Cardiac septum (tissue), 1 donor: ENCODE results near the gene ALOXE3. TPM values are rescaled to one million over a fixed set of nuclear protein-coding genes. Genes with fewer than 3 reads are reported as not detected.
"Not testable (repeated sequence)": the region's sequence is repeated elsewhere in the genome, so short reads cannot be mapped to it uniquely, and the experiment has no call there.

Source experiments
- DNase-seq: peaks from one replicate; pipeline ENCODE4 v3.0.0-alpha.2; 2020; ENCODE audit warnings: low spot score
- intact Hi-C: fragments of 100-400 bp; cut with DNase I; formaldehyde crosslinking; loops from one replicate; pipeline ENCODE4 v1.14.0; 2022
- total RNA-seq: library from RNA; stranded (reverse); fragmentation: NEBNext Ultra II Directional; extraction: Animal tissue kit (Norgen Biotek cat#: 25700); gene quantifications from one replicate; pipeline ENCODE4 v1.2.1, GENCODE V29; 2021
- donor health status: DM: no; HTN: no; CAD: no.

The ALOXE3 gene
- total RNA-seq, 1 donor from 2014 or later, result not detected

GRCh38 chr17:8109661-8110455, 8.5 kb downstream of the ALOXE3 start:
- no peak for DNase-seq
- intact Hi-C loops, result loop anchor here (5.0 kb wide), 1 partner anchor 48 kb away; no protein-coding TSS in a partner anchor

GRCh38 chr17:8108972-8109660, 9.2 kb downstream of the ALOXE3 start:
- no peak for DNase-seq
- intact Hi-C loops, result no loop called here

- intact Hi-C loops, DNase-seq: not testable (repeated sequence)
Measured at GRCh38 chr17:8106980-8107379, 11.3 kb downstream of the ALOXE3 start.

- DNase-seq, result no peak
- intact Hi-C loops, result no loop called here
Measured at GRCh38 chr17:8105957-8106398, 12.3 kb downstream of the ALOXE3 start.

- DNase-seq, result no peak
- intact Hi-C loops, result no loop called here
Measured at GRCh38 chr17:8104911-8105310, 13.4 kb downstream of the ALOXE3 start.

GRCh38 chr17:8103549-8103948, 14.8 kb downstream of the ALOXE3 start:
- no peak for DNase-seq
- intact Hi-C loops, result no loop called here

- intact Hi-C loops, result no loop called here
- no peak for DNase-seq
Measured at GRCh38 chr17:8101721-8102120, 16.6 kb downstream of the ALOXE3 start.

GRCh38 chr17:8100763-8101162, 17.6 kb downstream of the ALOXE3 start:
- DNase-seq, result no peak

GRCh38 chr17:8100111-8100510, 18.2 kb downstream of the ALOXE3 start:
- intact Hi-C loops, result no loop called here
- DNase-seq, result no peak

More at GRCh38 chr17:8100763-8101162, 17.6 kb downstream of the ALOXE3 start:
- intact Hi-C loops, result no loop called here

- no peak for DNase-seq
- intact Hi-C loops, result no loop called here
Measured at GRCh38 chr17:8096541-8096940, 21.8 kb downstream of the ALOXE3 start.

GRCh38 chr17:8095361-8095760, 23.0 kb downstream of the ALOXE3 start:
- no peak for DNase-seq
- intact Hi-C loops, result no loop called here

GRCh38 chr17:8091033-8091687, 27.2 kb downstream of the ALOXE3 start:
- intact Hi-C loops, result no loop called here

GRCh38 chr17:8089728-8090127, 28.6 kb downstream of the ALOXE3 start:
- intact Hi-C loops, result no loop called here
- DNase-seq, result no peak

More at GRCh38 chr17:8091033-8091687, 27.2 kb downstream of the ALOXE3 start:
- no peak for DNase-seq

- intact Hi-C loops, result no loop called here
- DNase-seq, result no peak
Measured at GRCh38 chr17:8087952-8088230, 30.4 kb downstream of the ALOXE3 start.

- intact Hi-C loops, result no loop called here
- no peak for DNase-seq
Measured at GRCh38 chr17:8087075-8087951, 31.0 kb downstream of the ALOXE3 start, which contains the start of gene ALOX12B. ALOX12B (minus strand) TSS chr17:8087716; CDS start chr17:8087442, 274 bp downstream.

- no peak for DNase-seq
- intact Hi-C loops, result no loop called here
Measured at GRCh38 chr17:8084250-8084649, 34.1 kb downstream of the ALOXE3 start.

- DNase-seq, result no peak
- intact Hi-C loops, result no loop called here
Measured at GRCh38 chr17:8082292-8082691, 36.0 kb downstream of the ALOXE3 start.

- intact Hi-C loops, result no loop called here
- no peak for DNase-seq
Measured at GRCh38 chr17:8081876-8082275, 36.4 kb downstream of the ALOXE3 start.

- intact Hi-C loops, result no loop called here
- no peak for DNase-seq
Measured at GRCh38 chr17:8080799-8081219, 37.5 kb downstream of the ALOXE3 start.
